Hematopoietic multipotent progenitor cell treated with erythropoietin and hydrocortisone succinate and interleukin-3 and kit ligand, for 4 days (in vitro differentiated cells): ENCODE measurements around the gene NBPF3.

ENCODE experiments used
- DNase-seq: peaks from one replicate; pipeline ENCODE4 v3.0.0-alpha.2; 2015

Gene NBPF3

GRCh38 chr1:21520899-21521716 lies 81.2 kb downstream of the NBPF3 start:
- no peak for DNase-seq

- DNase-seq, result no peak
These were observed 81.8 kb downstream of the NBPF3 start for GRCh38 chr1:21521717-21522060.

GRCh38 chr1:21522525-21523038 lies 82.6 kb downstream of the NBPF3 start:
- DNase-seq, result no peak

- no peak for DNase-seq
These were observed 83.4 kb downstream of the NBPF3 start for GRCh38 chr1:21523297-21523813.

GRCh38 chr1:21524220-21524619 lies 84.3 kb downstream of the NBPF3 start:
- DNase-seq, result no peak

GRCh38 chr1:21524686-21525339 lies 84.9 kb downstream of the NBPF3 start:
- DNase-seq, result no peak

- DNase-seq, result no peak
These were observed 85.4 kb downstream of the NBPF3 start for GRCh38 chr1:21525340-21525717.

GRCh38 chr1:21526441-21526840 lies 86.5 kb downstream of the NBPF3 start:
- no peak for DNase-seq

GRCh38 chr1:21530368-21531016 lies 90.6 kb downstream of the NBPF3 start:
- no peak for DNase-seq

GRCh38 chr1:21531241-21531640 lies 91.3 kb downstream of the NBPF3 start:
- DNase-seq, result peak; percentile 91

GRCh38 chr1:21532496-21532895 lies 92.6 kb downstream of the NBPF3 start:
- DNase-seq, result no peak

GRCh38 chr1:21532992-21533534 lies 93.1 kb downstream of the NBPF3 start:
- DNase-seq, result no peak

GRCh38 chr1:21534146-21534545 lies 94.2 kb downstream of the NBPF3 start:
- peak; percentile 38 for DNase-seq
